WTC11 (cell line): ENCODE measurements around the gene SOCS1. TPM values are rescaled to one million over a fixed set of nuclear protein-coding genes. Genes with fewer than 3 reads are reported as not detected.

ENCODE experiments used
- ATF2 ChIP-seq: sonication (generic); formaldehyde crosslinking; IDR thresholded peaks from 2 replicates; pipeline ENCODE4 v1.8.1; 2022; ENCODE audit warnings: low read depth, missing genetic modification reagents, borderline replicate concordance
- ATF6 ChIP-seq: sonication (generic); formaldehyde crosslinking; IDR thresholded peaks from 2 replicates; pipeline ENCODE4 v1.8.1; 2023; ENCODE audit warnings: mild to moderate bottlenecking, missing genetic modification reagents
- ELF4 ChIP-seq: sonication (generic); formaldehyde crosslinking; IDR thresholded peaks from 2 replicates; pipeline ENCODE4 v1.8.1; 2022; ENCODE audit warnings: low read depth, mild to moderate bottlenecking, moderate library complexity, missing genetic modification reagents
- EMX1 ChIP-seq: fragments of 250-450 bp; sonication (Bioruptor Pico); IDR thresholded peaks from 2 replicates; pipeline ENCODE4 v1.8.0; 2021; ENCODE audit warnings: mild to moderate bottlenecking
- ERG ChIP-seq: fragments of 250-450 bp; sonication (Bioruptor Pico); IDR thresholded peaks from 2 replicates; pipeline ENCODE4 v1.8.0; 2021; ENCODE audit warnings: mild to moderate bottlenecking
- ETV6 ChIP-seq: sonication (generic); formaldehyde crosslinking; IDR thresholded peaks from 2 replicates; pipeline ENCODE4 v1.8.1; 2022; ENCODE audit warnings: mild to moderate bottlenecking, missing genetic modification reagents
- FOXK1 ChIP-seq: sonication (generic); formaldehyde crosslinking; IDR thresholded peaks from 2 replicates; pipeline ENCODE4 v1.8.0; 2022; ENCODE audit warnings: mild to moderate bottlenecking, moderate library complexity, missing genetic modification reagents
- GABPB1 ChIP-seq: sonication (generic); formaldehyde crosslinking; IDR thresholded peaks from 2 replicates; pipeline ENCODE4 v1.8.1; 2023; ENCODE audit warnings: mild to moderate bottlenecking, missing genetic modification reagents
- IRF2 ChIP-seq: sonication (generic); formaldehyde crosslinking; IDR thresholded peaks from 2 replicates; pipeline ENCODE4 v1.8.0; 2022; ENCODE audit warnings: low read depth, missing genetic modification reagents, borderline replicate concordance
- NFE2L1 ChIP-seq: sonication (generic); formaldehyde crosslinking; IDR thresholded peaks from 2 replicates; pipeline ENCODE4 v1.8.1; 2023; ENCODE audit warnings: missing genetic modification reagents
- NR2C2 ChIP-seq: sonication (generic); formaldehyde crosslinking; IDR thresholded peaks from 2 replicates; pipeline ENCODE4 v1.8.0; 2022; ENCODE audit warnings: mild to moderate bottlenecking, missing genetic modification reagents
- PREB ChIP-seq: sonication (generic); formaldehyde crosslinking; IDR thresholded peaks from 2 replicates; pipeline ENCODE4 v1.8.1; 2022; ENCODE audit warnings: mild to moderate bottlenecking, missing genetic modification reagents, moderate library complexity, borderline replicate concordance
- PRRX2 ChIP-seq: fragments of 250-450 bp; sonication (Bioruptor Pico); IDR thresholded peaks from 2 replicates; pipeline ENCODE4 v1.8.0; 2021; ENCODE audit warnings: mild to moderate bottlenecking
- RORB ChIP-seq: fragments of 250-450 bp; sonication (Bioruptor Pico); IDR thresholded peaks from 2 replicates; pipeline ENCODE4 v1.9.0; 2021; ENCODE audit warnings: mild to moderate bottlenecking
- SP1 ChIP-seq: sonication (generic); formaldehyde crosslinking; conservative IDR thresholded peaks from 2 replicates; pipeline ENCODE4 v1.8.1; 2022; ENCODE audit warnings: missing genetic modification reagents
- TCF7 ChIP-seq: sonication (generic); formaldehyde crosslinking; IDR thresholded peaks from 2 replicates; pipeline ENCODE4 v1.8.0; 2022; ENCODE audit warnings: mild to moderate bottlenecking, low read depth, missing genetic modification reagents, moderate library complexity
- TEAD1 ChIP-seq: sonication (generic); formaldehyde crosslinking; IDR thresholded peaks from 2 replicates; pipeline ENCODE4 v1.8.0; 2022; ENCODE audit warnings: mild to moderate bottlenecking, missing genetic modification reagents
- ZNF263 ChIP-seq: sonication (generic); formaldehyde crosslinking; IDR thresholded peaks from 2 replicates; pipeline ENCODE4 v1.8.1; 2022; ENCODE audit warnings: low read depth, mild to moderate bottlenecking, moderate library complexity, missing genetic modification reagents
- ZNF423 ChIP-seq: fragments of 250-450 bp; sonication (Bioruptor Pico); IDR thresholded peaks from 2 replicates; pipeline ENCODE4 v2.1.2; 2022; ENCODE audit warnings: mild to moderate bottlenecking, moderate library complexity
- total RNA-seq: library from RNA; stranded (reverse); gene quantifications from 3 replicates; pipeline ENCODE4 v1.2.3, GENCODE V29; 2021
- TF ChIP-seq, protein P1 (sequence below): fragments of 250-450 bp; sonication (Bioruptor Pico); IDR thresholded peaks from 2 replicates; pipeline ENCODE4 v1.9.0; 2021; ENCODE audit warnings: mild to moderate bottlenecking
- TF ChIP-seq, protein P2 (sequence below): sonication (generic); formaldehyde crosslinking; IDR thresholded peaks from 2 replicates; pipeline ENCODE4 v1.8.0; 2022; ENCODE audit warnings: mild to moderate bottlenecking, missing genetic modification reagents
- TF ChIP-seq, protein P3 (sequence below): fragments of 250-450 bp; sonication (Bioruptor Pico); conservative IDR thresholded peaks from 2 replicates; pipeline ENCODE4 v1.9.0; 2021; ENCODE audit warnings: mild to moderate bottlenecking
- TF ChIP-seq, protein P4 (sequence below): fragments of 200-600 bp; IDR thresholded peaks from 2 replicates; pipeline ENCODE4 v1.8.0; 2022; ENCODE audit warnings: antibody characterized with exemption
- TF ChIP-seq, protein P5 (sequence below): sonication (generic); formaldehyde crosslinking; IDR thresholded peaks from 2 replicates; pipeline ENCODE4 v1.8.0; 2022; ENCODE audit warnings: mild to moderate bottlenecking, missing genetic modification reagents

The SOCS1 gene
- total RNA-seq, 1 experiment from 2014 or later = 62.3 TPM

DNA sequence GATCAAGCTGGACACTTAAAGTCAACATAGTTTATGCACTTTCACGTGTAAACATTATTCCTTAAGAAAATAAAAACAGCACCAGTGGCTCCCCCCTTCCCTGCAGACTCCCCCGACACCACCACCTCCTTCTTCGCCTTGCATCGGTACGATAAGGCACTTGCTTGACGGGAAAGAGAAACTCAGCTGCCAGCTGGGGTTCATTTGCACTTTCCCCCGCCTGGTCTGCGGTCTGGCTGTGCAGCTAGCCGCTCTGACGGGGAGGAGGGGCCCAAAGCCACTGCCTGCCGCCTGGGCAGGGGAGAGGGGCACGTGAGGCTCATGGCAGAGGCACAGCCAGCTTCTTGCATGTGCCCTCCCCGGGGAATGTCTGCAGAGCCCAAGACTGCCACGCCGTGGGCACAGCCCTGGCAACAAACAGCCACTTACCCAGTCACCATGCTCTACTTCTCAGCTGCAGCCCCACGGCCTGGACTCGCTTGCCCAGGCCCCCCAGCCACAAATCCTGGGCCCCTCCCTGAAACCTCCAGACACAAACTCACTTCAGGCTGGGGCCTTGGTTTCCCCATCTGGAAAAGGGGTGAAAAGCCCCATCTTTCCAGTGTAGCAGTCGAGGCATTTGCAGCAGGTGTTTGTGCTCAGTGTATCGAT is 41.6 kb upstream of the SOCS1 start (continued):
- no peak for TF ChIP-seq PREB (CRISPR knock-in tag)
- TF ChIP-seq TCF7 (CRISPR knock-in tag) = no peak
- peak; percentile 38; the same call in 1 of the 2 replicates for TF ChIP-seq FOXK1 (CRISPR knock-in tag)
- TF ChIP-seq PRRX2 (CRISPR knock-in tag) = no peak
- no peak for TF ChIP-seq ELF4
- TF ChIP-seq NR2C2 (CRISPR knock-in tag) = no peak
- no peak for TF ChIP-seq ATF2 (CRISPR knock-in tag)
- TF ChIP-seq, protein P1, sequence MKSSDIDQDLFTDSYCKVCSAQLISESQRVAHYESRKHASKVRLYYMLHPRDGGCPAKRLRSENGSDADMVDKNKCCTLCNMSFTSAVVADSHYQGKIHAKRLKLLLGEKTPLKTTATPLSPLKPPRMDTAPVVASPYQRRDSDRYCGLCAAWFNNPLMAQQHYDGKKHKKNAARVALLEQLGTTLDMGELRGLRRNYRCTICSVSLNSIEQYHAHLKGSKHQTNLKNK = no peak
- no peak for TF ChIP-seq ATF6
- no peak for TF ChIP-seq EMX1
- TF ChIP-seq ETV6 (CRISPR knock-in tag) = 0 out of 2 replicates have a peak, but pooled peaks have one; percentile 74
- TF ChIP-seq, protein P2, sequence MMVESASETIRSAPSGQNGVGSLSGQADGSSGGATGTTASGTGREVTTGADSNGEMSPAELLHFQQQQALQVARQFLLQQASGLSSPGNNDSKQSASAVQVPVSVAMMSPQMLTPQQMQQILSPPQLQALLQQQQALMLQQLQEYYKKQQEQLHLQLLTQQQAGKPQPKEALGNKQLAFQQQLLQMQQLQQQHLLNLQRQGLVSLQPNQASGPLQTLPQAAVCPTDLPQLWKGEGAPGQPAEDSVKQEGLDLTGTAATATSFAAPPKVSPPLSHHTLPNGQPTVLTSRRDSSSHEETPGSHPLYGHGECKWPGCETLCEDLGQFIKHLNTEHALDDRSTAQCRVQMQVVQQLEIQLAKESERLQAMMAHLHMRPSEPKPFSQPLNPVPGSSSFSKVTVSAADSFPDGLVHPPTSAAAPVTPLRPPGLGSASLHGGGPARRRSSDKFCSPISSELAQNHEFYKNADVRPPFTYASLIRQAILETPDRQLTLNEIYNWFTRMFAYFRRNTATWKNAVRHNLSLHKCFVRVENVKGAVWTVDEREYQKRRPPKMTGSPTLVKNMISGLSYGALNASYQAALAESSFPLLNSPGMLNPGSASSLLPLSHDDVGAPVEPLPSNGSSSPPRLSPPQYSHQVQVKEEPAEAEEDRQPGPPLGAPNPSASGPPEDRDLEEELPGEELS (CRISPR knock-in tag) = peak; percentile 73; the same call in 1 of the 2 replicates
- no peak for TF ChIP-seq RORB (CRISPR knock-in tag)
- TF ChIP-seq GABPB1 = 0 out of 2 replicates have a peak, but pooled peaks have one; percentile 53
- TF ChIP-seq, protein P3, sequence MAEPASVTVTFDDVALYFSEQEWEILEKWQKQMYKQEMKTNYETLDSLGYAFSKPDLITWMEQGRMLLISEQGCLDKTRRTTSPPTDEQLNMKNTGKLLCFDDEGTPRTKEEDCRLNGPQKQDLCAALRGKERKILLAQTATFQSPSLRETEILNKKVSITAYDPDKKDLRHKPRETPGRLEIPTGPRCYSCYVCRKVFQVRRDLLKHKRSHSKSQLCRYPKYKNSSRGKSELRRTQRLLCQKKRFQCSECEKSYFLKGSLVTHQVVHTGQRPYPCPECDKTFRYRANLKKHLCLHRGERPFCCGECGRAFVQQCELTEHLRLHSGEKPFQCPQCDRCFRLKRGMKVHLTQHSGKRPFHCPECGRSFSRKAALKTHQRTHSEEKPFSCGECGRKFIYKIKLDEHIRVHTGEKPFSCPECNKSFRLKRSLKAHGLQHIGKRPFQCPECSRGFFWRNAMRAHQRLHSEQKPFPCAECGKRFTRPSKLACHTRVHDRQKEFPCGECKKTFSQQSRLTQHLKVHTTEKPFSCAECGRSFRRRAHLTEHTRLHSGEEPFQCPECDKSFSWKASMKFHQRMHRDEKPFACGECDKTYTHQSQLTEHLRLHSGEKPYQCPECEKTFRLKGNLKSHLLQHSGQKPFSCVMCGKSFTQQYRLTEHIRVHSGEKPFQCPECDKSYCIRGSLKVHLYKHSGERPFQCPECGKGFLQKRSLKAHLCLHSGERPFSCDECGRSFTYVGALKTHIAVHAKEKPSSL (CRISPR knock-in tag) = no peak
- no peak for TF ChIP-seq ZNF263 (CRISPR knock-in tag)
- peak; percentile 47; the same call in 1 of the 2 replicates for TF ChIP-seq TEAD1 (CRISPR knock-in tag)
- TF ChIP-seq NFE2L1 (CRISPR knock-in tag) = no peak
- no peak for TF ChIP-seq ERG (CRISPR knock-in tag)
- TF ChIP-seq IRF2 (CRISPR knock-in tag) = no peak
- TF ChIP-seq, protein P4, sequence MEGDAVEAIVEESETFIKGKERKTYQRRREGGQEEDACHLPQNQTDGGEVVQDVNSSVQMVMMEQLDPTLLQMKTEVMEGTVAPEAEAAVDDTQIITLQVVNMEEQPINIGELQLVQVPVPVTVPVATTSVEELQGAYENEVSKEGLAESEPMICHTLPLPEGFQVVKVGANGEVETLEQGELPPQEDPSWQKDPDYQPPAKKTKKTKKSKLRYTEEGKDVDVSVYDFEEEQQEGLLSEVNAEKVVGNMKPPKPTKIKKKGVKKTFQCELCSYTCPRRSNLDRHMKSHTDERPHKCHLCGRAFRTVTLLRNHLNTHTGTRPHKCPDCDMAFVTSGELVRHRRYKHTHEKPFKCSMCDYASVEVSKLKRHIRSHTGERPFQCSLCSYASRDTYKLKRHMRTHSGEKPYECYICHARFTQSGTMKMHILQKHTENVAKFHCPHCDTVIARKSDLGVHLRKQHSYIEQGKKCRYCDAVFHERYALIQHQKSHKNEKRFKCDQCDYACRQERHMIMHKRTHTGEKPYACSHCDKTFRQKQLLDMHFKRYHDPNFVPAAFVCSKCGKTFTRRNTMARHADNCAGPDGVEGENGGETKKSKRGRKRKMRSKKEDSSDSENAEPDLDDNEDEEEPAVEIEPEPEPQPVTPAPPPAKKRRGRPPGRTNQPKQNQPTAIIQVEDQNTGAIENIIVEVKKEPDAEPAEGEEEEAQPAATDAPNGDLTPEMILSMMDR = no peak
- TF ChIP-seq ZNF423 (CRISPR knock-in tag) = no peak
- TF ChIP-seq, protein P5, sequence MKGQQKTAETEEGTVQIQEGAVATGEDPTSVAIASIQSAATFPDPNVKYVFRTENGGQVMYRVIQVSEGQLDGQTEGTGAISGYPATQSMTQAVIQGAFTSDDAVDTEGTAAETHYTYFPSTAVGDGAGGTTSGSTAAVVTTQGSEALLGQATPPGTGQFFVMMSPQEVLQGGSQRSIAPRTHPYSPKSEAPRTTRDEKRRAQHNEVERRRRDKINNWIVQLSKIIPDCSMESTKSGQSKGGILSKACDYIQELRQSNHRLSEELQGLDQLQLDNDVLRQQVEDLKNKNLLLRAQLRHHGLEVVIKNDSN (CRISPR knock-in tag) = peak; percentile 82
- no peak for TF ChIP-seq SP1
